HCT116 (cell line): ENCODE data around the gene TRIM5. TPM values are rescaled to one million over a fixed set of nuclear protein-coding genes. Genes with fewer than 3 reads are reported as not detected.

Source experiments
- ATAC-seq: fragments of 200-7000 bp; cut with Tn5 transposase; 2 replicates; pipeline ENCODE4 v1.9.1; 2020; ENCODE audit warnings: mild to moderate bottlenecking, moderate library complexity
- BruUV-seq: library from RNA; stranded (reverse); fragments of 400-500 nt; replicated peaks from 2 replicates; lab custom pipeline; 2021; lab: Mats Ljungman, UMichigan
- CTCF ChIA-PET: fragments of 300-600 bp; sonication (Branson Sonifier 250); formaldehyde crosslinking; loops from one replicate; lab custom pipeline; 2021; ENCODE audit warnings: antibody characterized with exemption; lab: Charles Lee
- POLR2A ChIA-PET: fragments of 300-600, 350-600 bp; sonication (Branson Sonifier 250); formaldehyde crosslinking; loops from one replicate; lab custom pipeline; 2021; ENCODE audit warnings: antibody characterized with exemption; lab: Charles Lee
- RAD21 ChIA-PET, 2 experiments: fragments of 300-600 bp; sonication (Branson Sonifier 250); formaldehyde crosslinking; loops; one replicate each; lab custom pipeline; 2023; ENCODE audit warnings: low total read pairs in 2 of 2; ENCODE audit not compliant: uncharacterized antibody in 2 of 2, unreplicated experiment in 2 of 2, low non-redundant PET in 1 of 2; lab: Charles Lee
- DNase-seq: peaks from one replicate; pipeline ENCODE4 v3.0.0-alpha.2; 2010; ENCODE audit warnings: low read depth, low spot score
- H2AFZ ChIP-seq: fragments of 200-600 bp; shearing (Covaris generic), sonication (generic); 2 replicates; pipeline ENCODE4 v1.6.1; 2017; ENCODE audit warnings: low read depth, mixed run types, mixed read lengths, antibody characterized with exemption, low read length; ENCODE audit not compliant: poor library complexity, severe bottlenecking
- H3K27ac ChIP-seq: 2 replicates; pipeline ENCODE4 v1.5.1; 2012; ENCODE audit warnings: low read depth, low read length
- H3K27me3 ChIP-seq: fragments of 200-600 bp; sonication (generic); 2 replicates; pipeline ENCODE4 v1.6.1; 2016; ENCODE audit warnings: mixed run types, low read length, mixed read lengths; ENCODE audit not compliant: insufficient read depth
- H3K36me3 ChIP-seq, 2 experiments: fragments of 200-500 bp in 1 of 2; fragments of 200-600 bp in 1 of 2; sonication (Bioruptor generic) in 1 of 2; sonication (generic) in 1 of 2; 2 replicates each; pipeline versions ENCODE4 v1.5.1 to v1.6.1; 2014 to 2016; ENCODE audit warnings: low read length in 2 of 2, inconsistent platforms in 1 of 2, mixed read lengths in 1 of 2, mixed run types in 1 of 2; ENCODE audit not compliant: insufficient read depth in 2 of 2, control insufficient read depth in 1 of 2
- H3K4me1 ChIP-seq, 2 experiments: fragments of 200-600 bp in 1 of 2; sonication (generic) in 1 of 2; 2 replicates each; pipeline versions ENCODE4 v1.5.1 to v1.6.1; 2012 to 2017; ENCODE audit warnings: low read length in 2 of 2, inconsistent platforms in 1 of 2, mild to moderate bottlenecking in 1 of 2, mixed read lengths in 1 of 2, mixed run types in 1 of 2, moderate library complexity in 1 of 2; ENCODE audit not compliant: insufficient read depth in 2 of 2, control insufficient read depth in 1 of 2
- H3K4me2 ChIP-seq: fragments of 200-600 bp; sonication (generic); 2 replicates; pipeline ENCODE4 v1.6.1; 2017; ENCODE audit warnings: mixed run types, low read length, mixed read lengths
- H3K4me3 ChIP-seq, 2 experiments: fragments of 200-600 bp in 1 of 2; sonication (generic) in 1 of 2; replicated peaks in 1 of 2; 2 replicates each; pipeline ENCODE4 v1.5.1; 2011 to 2016; ENCODE audit warnings: low read length in 2 of 2, control low read depth in 1 of 2, low read depth in 1 of 2, mild to moderate bottlenecking in 1 of 2, mixed read lengths in 1 of 2, mixed run types in 1 of 2
- H3K79me2 ChIP-seq: fragments of 200-600 bp; sonication (generic); 2 replicates; pipeline ENCODE4 v1.6.1; 2017; ENCODE audit warnings: mild to moderate bottlenecking, mixed run types, low read length, moderate library complexity, mixed read lengths; ENCODE audit not compliant: insufficient read depth
- H3K9ac ChIP-seq: fragments of 200-600 bp; sonication (generic); 2 replicates; pipeline ENCODE4 v1.6.1; 2016; ENCODE audit warnings: low read length, mixed read lengths
- H3K9me2 ChIP-seq: fragments of 200-600 bp; sonication (generic), shearing (Covaris generic); 2 replicates; pipeline ENCODE4 v1.6.1; 2017; ENCODE audit warnings: mixed run types, mild to moderate bottlenecking, moderate library complexity; ENCODE audit not compliant: insufficient read depth
- H3K9me3 ChIP-seq, 2 experiments: fragments of 200-500 bp in 1 of 2; fragments of 200-600 bp in 1 of 2; sonication (Bioruptor generic) in 1 of 2; sonication (generic) in 1 of 2; 2 replicates each; pipeline ENCODE4 v1.6.1; 2014 to 2017; ENCODE audit warnings: low read length in 2 of 2, mixed read lengths in 2 of 2, inconsistent platforms in 1 of 2, low read depth in 1 of 2, mild to moderate bottlenecking in 1 of 2, mixed run types in 1 of 2, moderate library complexity in 1 of 2; ENCODE audit not compliant: control insufficient read depth in 1 of 2, insufficient read depth in 1 of 2
- H4K20me1 ChIP-seq: fragments of 200-600 bp; sonication (generic), shearing (Covaris generic); 2 replicates; pipeline ENCODE4 v1.6.1; 2017; ENCODE audit warnings: mixed run types, mild to moderate bottlenecking, moderate library complexity; ENCODE audit not compliant: insufficient read depth
- ATF3 ChIP-seq: IDR thresholded peaks from 2 replicates; pipeline ENCODE4 v1.6.1; 2012
- CBX3 ChIP-seq: IDR thresholded peaks from 2 replicates; pipeline ENCODE4 v1.6.1; 2012; ENCODE audit warnings: low read depth
- ZNF274 ChIP-seq: fragments of 200-500 bp; sonication (Bioruptor generic); IDR thresholded peaks from 2 replicates; pipeline ENCODE4 v1.6.1; 2014; ENCODE audit warnings: mild to moderate bottlenecking, low read depth, low read length, inconsistent platforms
- intact Hi-C: fragments of 100-400 bp; cut with micrococcal nuclease; formaldehyde crosslinking; loops from 2 replicates; pipeline ENCODE4 v1.10.0; 2022
- total RNA-seq: library from RNA; stranded (reverse); gene quantifications from one replicate; pipeline ENCODE4 v1.2.1, GENCODE V29; 2021; ENCODE audit not compliant: unreplicated experiment
- TF ChIP-seq, protein P1 (sequence below): IDR thresholded peaks from 2 replicates; pipeline ENCODE4 v1.6.1; 2012; ENCODE audit warnings: low read depth

Gene TRIM5
- total RNA-seq, 1 experiment from 2014 or later, result 13.7 TPM

- no peak for DNase-seq
- ChIA-PET RAD21 (no interaction called here), POLR2A (no interaction called here), CTCF (no interaction called here)
- H3K4me1 ChIP-seq, result peaks cover 4 to 13% of the 10 kb centered on the region in 2 experiments; a peak in 2 of 4 replicates
- intact Hi-C loops, result no loop called here
- no peak for ATAC-seq
- no peak for TF ChIP-seq CBX3
- H3K27ac ChIP-seq, result no peak overlapping the region
- no peaks in the 10 kb centered on the region for H3K27me3 ChIP-seq
- no peaks in the 10 kb centered on the region for H3K79me2 ChIP-seq
- H2AFZ ChIP-seq, result no peak overlapping the region
- H3K36me3 ChIP-seq, result peaks cover 0 to 3% of the 10 kb centered on the region in 2 experiments; a peak in 1 of 4 replicates
- no TSS peak for BruUV-seq
- H3K9me3 ChIP-seq, result no peaks in the 10 kb centered on the region
- H3K9me2 ChIP-seq, result no peaks in the 10 kb centered on the region
- H4K20me1 ChIP-seq, result no peaks in the 10 kb centered on the region
- H3K4me2 ChIP-seq, result no peak overlapping the region
- H3K9ac ChIP-seq, result no peak overlapping the region
- H3K4me3 ChIP-seq, result no peak overlapping the region
These were observed 19.0 kb downstream of the TRIM5 start for GRCh38 chr11:5665746-5666401.

DNA sequence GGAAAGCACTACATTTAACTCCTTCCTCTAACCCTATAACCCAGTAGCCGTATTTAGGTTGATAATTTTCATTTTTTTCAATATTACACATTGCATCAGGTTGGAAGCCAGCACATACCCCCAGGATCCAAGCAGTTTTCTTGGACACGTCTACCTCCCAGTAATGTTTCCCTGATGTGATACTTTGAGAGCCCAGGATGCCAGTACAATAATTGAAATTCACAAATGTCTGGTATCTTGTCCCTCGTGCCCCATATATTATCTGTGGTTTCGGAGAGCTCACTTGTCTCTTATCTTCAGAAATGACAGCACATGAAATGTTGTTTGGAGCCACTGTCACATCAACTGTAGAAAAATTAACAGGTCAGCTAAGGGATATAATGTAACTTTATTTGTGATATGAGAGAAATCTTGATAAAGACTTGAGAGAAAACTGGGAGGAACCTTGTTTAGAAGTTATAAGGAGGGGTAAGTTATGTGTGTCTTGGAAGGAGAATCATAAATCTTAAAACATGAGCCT is 19.8 kb downstream of the TRIM5 start:
- Histone ChIP-seq H3K79me2 (no peaks in the 10 kb centered on the region), H3K4me2 (no peak overlapping the region), H2AFZ (no peak overlapping the region), H3K36me3 (peaks cover 0 to 3% of the 10 kb centered on the region in 2 experiments; a peak in 1 of 4 replicates), H3K27ac (no peak overlapping the region), H3K4me3 (no peak overlapping the region), H3K4me1 (peaks cover 4 to 13% of the 10 kb centered on the region in 2 experiments; a peak in 2 of 4 replicates), H3K9me3 (no peaks in the 10 kb centered on the region), H3K9me2 (no peaks in the 10 kb centered on the region), H4K20me1 (no peaks in the 10 kb centered on the region), H3K9ac (no peak overlapping the region), H3K27me3 (no peaks in the 10 kb centered on the region)
- POLR2A ChIA-PET, result no interaction called here
- no TSS peak for BruUV-seq
- intact Hi-C loops, result no loop called here
- CTCF ChIA-PET, result no interaction called here
- no peak for DNase-seq
- no peak for ATAC-seq
- no peak for TF ChIP-seq ZNF274
- TF ChIP-seq ATF3, result no peak
- TF ChIP-seq, protein P1, sequence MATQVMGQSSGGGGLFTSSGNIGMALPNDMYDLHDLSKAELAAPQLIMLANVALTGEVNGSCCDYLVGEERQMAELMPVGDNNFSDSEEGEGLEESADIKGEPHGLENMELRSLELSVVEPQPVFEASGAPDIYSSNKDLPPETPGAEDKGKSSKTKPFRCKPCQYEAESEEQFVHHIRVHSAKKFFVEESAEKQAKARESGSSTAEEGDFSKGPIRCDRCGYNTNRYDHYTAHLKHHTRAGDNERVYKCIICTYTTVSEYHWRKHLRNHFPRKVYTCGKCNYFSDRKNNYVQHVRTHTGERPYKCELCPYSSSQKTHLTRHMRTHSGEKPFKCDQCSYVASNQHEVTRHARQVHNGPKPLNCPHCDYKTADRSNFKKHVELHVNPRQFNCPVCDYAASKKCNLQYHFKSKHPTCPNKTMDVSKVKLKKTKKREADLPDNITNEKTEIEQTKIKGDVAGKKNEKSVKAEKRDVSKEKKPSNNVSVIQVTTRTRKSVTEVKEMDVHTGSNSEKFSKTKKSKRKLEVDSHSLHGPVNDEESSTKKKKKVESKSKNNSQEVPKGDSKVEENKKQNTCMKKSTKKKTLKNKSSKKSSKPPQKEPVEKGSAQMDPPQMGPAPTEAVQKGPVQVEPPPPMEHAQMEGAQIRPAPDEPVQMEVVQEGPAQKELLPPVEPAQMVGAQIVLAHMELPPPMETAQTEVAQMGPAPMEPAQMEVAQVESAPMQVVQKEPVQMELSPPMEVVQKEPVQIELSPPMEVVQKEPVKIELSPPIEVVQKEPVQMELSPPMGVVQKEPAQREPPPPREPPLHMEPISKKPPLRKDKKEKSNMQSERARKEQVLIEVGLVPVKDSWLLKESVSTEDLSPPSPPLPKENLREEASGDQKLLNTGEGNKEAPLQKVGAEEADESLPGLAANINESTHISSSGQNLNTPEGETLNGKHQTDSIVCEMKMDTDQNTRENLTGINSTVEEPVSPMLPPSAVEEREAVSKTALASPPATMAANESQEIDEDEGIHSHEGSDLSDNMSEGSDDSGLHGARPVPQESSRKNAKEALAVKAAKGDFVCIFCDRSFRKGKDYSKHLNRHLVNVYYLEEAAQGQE, result no peak
- RAD21 ChIA-PET, result no interaction called here
